Duodenal mucosa (tissue), 2 donors: Measurements from ENCODE around the gene TMEM151B.

Source experiments
- H3K27ac ChIP-seq: one replicate; pipeline ENCODE4 v1.7.0; 2013; ENCODE audit warnings: low read depth, low read length
- H3K27me3 ChIP-seq, 2 donors: one replicate each; pipeline ENCODE4 v1.7.0; 2013; ENCODE audit warnings: low read length in 2 of 2, control low read depth in 1 of 2; ENCODE audit not compliant: insufficient read depth in 2 of 2, control insufficient read depth in 1 of 2
- H3K36me3 ChIP-seq, 2 donors: one replicate each; pipeline ENCODE4 v1.7.0; 2013; ENCODE audit warnings: low read length in 2 of 2, control low read depth in 1 of 2; ENCODE audit not compliant: insufficient read depth in 2 of 2, control insufficient read depth in 1 of 2
- H3K4me1 ChIP-seq, 2 donors: one replicate each; pipeline ENCODE4 v1.7.0; 2013; ENCODE audit warnings: low read length in 2 of 2, control low read depth in 1 of 2; ENCODE audit not compliant: insufficient read depth in 2 of 2, control insufficient read depth in 1 of 2
- H3K4me3 ChIP-seq, 2 donors: one replicate each; pipeline ENCODE4 v1.7.0; 2013; ENCODE audit warnings: low read length in 2 of 2, low read depth in 1 of 2
- H3K9ac ChIP-seq, 2 donors: one replicate each; pipeline ENCODE4 v1.7.0; 2013; ENCODE audit warnings: low read length in 2 of 2, low read depth in 1 of 2
- H3K9me3 ChIP-seq, 2 donors: one replicate each; pipeline ENCODE4 v1.7.0; 2013; ENCODE audit warnings: low read length in 2 of 2, control low read depth in 1 of 2; ENCODE audit not compliant: control insufficient read depth in 1 of 2

TMEM151B gene

GRCh38 chr6:44278774-44279697 lies 8.8 kb downstream of the TMEM151B start:
- no peaks in the 10 kb centered on the region for H3K9me3 ChIP-seq
- no peak overlapping the region for H3K4me3 ChIP-seq
- no peaks in the 10 kb centered on the region for H3K4me1 ChIP-seq
- H3K27ac ChIP-seq = no peak overlapping the region
- H3K36me3 ChIP-seq = no peaks in the 10 kb centered on the region
- peaks cover 37% of the 10 kb centered on the region in 2 donors for H3K27me3 ChIP-seq
- H3K9ac ChIP-seq = no peak overlapping the region

GRCh38 chr6:44284121-44284520 lies 13.9 kb downstream of the TMEM151B start:
- Histone ChIP-seq H3K4me3 (no peak overlapping the region), H3K4me1 (no peaks in the 10 kb centered on the region), H3K27me3 (peaks cover 22 to 24% of the 10 kb centered on the region in 2 donors), H3K9me3 (no peaks in the 10 kb centered on the region), H3K36me3 (no peaks in the 10 kb centered on the region), H3K27ac (no peak overlapping the region), H3K9ac (no peak overlapping the region)

GRCh38 chr6:44284867-44285266 lies 14.6 kb downstream of the TMEM151B start:
- peaks cover 25 to 29% of the 10 kb centered on the region in 2 donors for H3K27me3 ChIP-seq
- no peak overlapping the region for H3K4me3 ChIP-seq
- no peaks in the 10 kb centered on the region for H3K9me3 ChIP-seq
- H3K27ac ChIP-seq = no peak overlapping the region
- H3K36me3 ChIP-seq = no peaks in the 10 kb centered on the region
- H3K9ac ChIP-seq = no peak overlapping the region
- H3K4me1 ChIP-seq = no peaks in the 10 kb centered on the region

GRCh38 chr6:44285552-44286284 lies 15.5 kb downstream of the TMEM151B start:
- Histone ChIP-seq H3K27ac (no peak overlapping the region), H3K27me3 (peaks cover 25 to 36% of the 10 kb centered on the region in 2 donors), H3K4me1 (no peaks in the 10 kb centered on the region), H3K9ac (no peak overlapping the region), H3K36me3 (no peaks in the 10 kb centered on the region), H3K4me3 (no peak overlapping the region), H3K9me3 (no peaks in the 10 kb centered on the region)

- H3K9me3 ChIP-seq = no peaks in the 10 kb centered on the region
- H3K4me1 ChIP-seq = no peaks in the 10 kb centered on the region
- H3K4me3 ChIP-seq = no peak overlapping the region
- no peak overlapping the region for H3K9ac ChIP-seq
- no peaks in the 10 kb centered on the region for H3K36me3 ChIP-seq
- peaks cover 25 to 39% of the 10 kb centered on the region in 2 donors for H3K27me3 ChIP-seq
- H3K27ac ChIP-seq = no peak overlapping the region
These were observed 16.0 kb downstream of the TMEM151B start for GRCh38 chr6:44286285-44286565.

GRCh38 chr6:44286747-44287146 lies 16.5 kb downstream of the TMEM151B start:
- Histone ChIP-seq H3K36me3 (no peaks in the 10 kb centered on the region), H3K27me3 (peaks cover 25 to 40% of the 10 kb centered on the region in 2 donors), H3K9ac (no peak overlapping the region), H3K9me3 (no peaks in the 10 kb centered on the region), H3K27ac (no peak overlapping the region), H3K4me1 (no peaks in the 10 kb centered on the region), H3K4me3 (no peak overlapping the region)

GRCh38 chr6:44289726-44290260 lies 19.5 kb downstream of the TMEM151B start:
- no peak overlapping the region for H3K27ac ChIP-seq
- peaks cover 27 to 47% of the 10 kb centered on the region in 2 donors for H3K27me3 ChIP-seq
- H3K9ac ChIP-seq = no peak overlapping the region
- no peaks in the 10 kb centered on the region for H3K4me1 ChIP-seq
- H3K9me3 ChIP-seq = no peaks in the 10 kb centered on the region
- no peak overlapping the region for H3K4me3 ChIP-seq
- no peaks in the 10 kb centered on the region for H3K36me3 ChIP-seq

- Histone ChIP-seq H3K36me3 (no peaks in the 10 kb centered on the region), H3K9ac (no peak overlapping the region), H3K9me3 (no peaks in the 10 kb centered on the region), H3K4me3 (no peak overlapping the region), H3K4me1 (peaks cover under 1 to 2% of the 10 kb centered on the region in 2 donors), H3K27me3 (peaks cover 47 to 61% of the 10 kb centered on the region in 2 donors), H3K27ac (no peak overlapping the region)
These were observed 21.6 kb downstream of the TMEM151B start for GRCh38 chr6:44291841-44292240.

GRCh38 chr6:44292661-44293365 lies 22.6 kb downstream of the TMEM151B start:
- Histone ChIP-seq H3K27ac (no peak overlapping the region), H3K27me3 (peaks cover 47 to 59% of the 10 kb centered on the region in 2 donors), H3K36me3 (no peaks in the 10 kb centered on the region), H3K4me3 (no peak overlapping the region), H3K9ac (no peak overlapping the region), H3K4me1 (peaks cover 4 to 10% of the 10 kb centered on the region in 2 donors), H3K9me3 (no peaks in the 10 kb centered on the region)
